SK-N-SH (cell line): Measurements from ENCODE around the gene PBLD. TPM values are rescaled to one million over a fixed set of nuclear protein-coding genes. Genes with fewer than 3 reads are reported as not detected.

Experiments
- CTCF ChIA-PET: fragments of 300-600, 350-600 bp; formaldehyde crosslinking; extraction: SDS; loops from one replicate; lab custom pipeline; 2021; lab: Yijun Ruan, JAX
- POLR2A ChIA-PET: fragments of 350-600 bp; sonication (Branson Sonifier 250); formaldehyde crosslinking; extraction: SDS; loops from one replicate; lab custom pipeline; 2020; ENCODE audit warnings: antibody characterized with exemption, inconsistent platforms; lab: Yijun Ruan, JAX
- DNase-seq: peaks from one replicate; pipeline ENCODE4 v3.0.0; 2012
- H2AFZ ChIP-seq: fragments of 200-600 bp; sonication (generic); 2 replicates; pipeline ENCODE4 v1.8.1; 2016; ENCODE audit warnings: antibody characterized with exemption, mild to moderate bottlenecking, low read depth
- H3F3A ChIP-seq: fragments of 200-600 bp; sonication (generic); replicated peaks from 2 replicates; pipeline ENCODE3; 2016; ENCODE audit warnings: antibody characterized with exemption, mild to moderate bottlenecking; ENCODE audit not compliant: insufficient read depth
- H3K27ac ChIP-seq, 2 experiments: fragments of 200-500 bp in 1 of 2; fragments of 200-600 bp in 1 of 2; sonication (Bioruptor generic) in 1 of 2; sonication (generic), shearing (Covaris generic) in 1 of 2; 2 replicates each; pipeline versions ENCODE4 v1.5.1 to v1.6.1; 2014 to 2016; ENCODE audit warnings: low read depth in 2 of 2, inconsistent platforms in 1 of 2, low read length in 1 of 2, mild to moderate bottlenecking in 1 of 2, mixed read lengths in 1 of 2
- H3K27me3 ChIP-seq: fragments of 200-600 bp; sonication (generic), shearing (Covaris generic); 2 replicates; pipeline ENCODE4 v1.6.1; 2016; ENCODE audit warnings: mixed run types; ENCODE audit not compliant: insufficient read depth
- H3K36me3 ChIP-seq, 2 experiments: fragments of 200-500 bp in 1 of 2; fragments of 200-600 bp in 1 of 2; sonication (Bioruptor generic) in 1 of 2; sonication (generic) in 1 of 2; replicated peaks in 1 of 2; 2 replicates each; pipeline versions ENCODE3 to v1.5.1; 2014 to 2016; ENCODE audit warnings: low read length in 1 of 2, mild to moderate bottlenecking in 1 of 2; ENCODE audit not compliant: insufficient read depth in 2 of 2, control insufficient read depth in 1 of 2
- H3K4me1 ChIP-seq, 2 experiments: fragments of 200-500 bp in 1 of 2; fragments of 200-600 bp in 1 of 2; sonication (Bioruptor generic) in 1 of 2; sonication (generic), shearing (Covaris generic) in 1 of 2; 2 replicates each; pipeline versions ENCODE4 v1.5.1 to v1.6.1; 2014 to 2016; ENCODE audit warnings: low read depth in 1 of 2, low read length in 1 of 2, mixed run types in 1 of 2; ENCODE audit not compliant: insufficient read depth in 2 of 2, control insufficient read depth in 1 of 2
- H3K4me2 ChIP-seq: fragments of 200-600 bp; sonication (generic), shearing (Covaris generic); 2 replicates; pipeline ENCODE4 v1.6.1; 2017; ENCODE audit warnings: mixed run types
- H3K4me3 ChIP-seq, 2 experiments: fragments of 200-500 bp in 1 of 2; fragments of 200-600 bp in 1 of 2; sonication (Bioruptor generic) in 1 of 2; sonication (generic), shearing (Covaris generic) in 1 of 2; 2 replicates each; pipeline versions ENCODE4 v1.5.1 to v1.8.1; 2014 to 2016; ENCODE audit warnings: low read depth in 2 of 2, inconsistent platforms in 1 of 2, low read length in 1 of 2, mild to moderate bottlenecking in 1 of 2, mixed read lengths in 1 of 2, moderate library complexity in 1 of 2
- H3K79me2 ChIP-seq: fragments of 200-600 bp; sonication (generic); 2 replicates; pipeline ENCODE4 v1.8.1; 2017; ENCODE audit warnings: mild to moderate bottlenecking; ENCODE audit not compliant: insufficient read depth
- H3K9ac ChIP-seq: fragments of 200-600 bp; sonication (generic); 2 replicates; pipeline ENCODE4 v1.6.1; 2017; ENCODE audit warnings: mixed run types
- H3K9me2 ChIP-seq: fragments of 200-600 bp; sonication (generic); 2 replicates; pipeline ENCODE4 v1.6.1; 2017; ENCODE audit warnings: mixed run types
- H3K9me3 ChIP-seq: fragments of 200-600 bp; sonication (generic); 2 replicates; pipeline ENCODE4 v1.6.1; 2017; ENCODE audit warnings: mixed run types, mild to moderate bottlenecking, moderate library complexity
- H4K20me1 ChIP-seq: fragments of 200-600 bp; sonication (generic); 2 replicates; pipeline ENCODE4 v1.6.1; 2017; ENCODE audit warnings: mild to moderate bottlenecking, mixed run types; ENCODE audit not compliant: insufficient read depth
- CTCF ChIP-seq: fragments of 200-600 bp; sonication (generic); IDR thresholded peaks from 2 replicates; pipeline ENCODE4 v1.6.1; 2017; ENCODE audit warnings: antibody characterized with exemption, mild to moderate bottlenecking, moderate library complexity
- ELF1 ChIP-seq: IDR thresholded peaks from 2 replicates; pipeline ENCODE4 v1.4.0; 2012
- EZH2phosphoT487 ChIP-seq: fragments of 200-600 bp; sonication (generic); IDR thresholded peaks from 2 replicates; pipeline ENCODE4 v1.6.1; 2017; ENCODE audit warnings: low read depth, mixed run types, mild to moderate bottlenecking, antibody characterized with exemption, moderate library complexity, borderline replicate concordance
- FOXM1 ChIP-seq: IDR thresholded peaks from 2 replicates; pipeline ENCODE4 v1.4.0; 2012; ENCODE audit warnings: low read depth, mild to moderate bottlenecking
- GABPA ChIP-seq: IDR thresholded peaks from 2 replicates; pipeline ENCODE4 v1.4.0; 2012; ENCODE audit warnings: low read depth, mild to moderate bottlenecking
- MXI1 ChIP-seq: IDR thresholded peaks from 2 replicates; pipeline ENCODE4 v1.6.1; 2012; ENCODE audit warnings: mild to moderate bottlenecking, low read depth, low read length, improper control_type of control experiment
- POLR2AphosphoS5 ChIP-seq: IDR thresholded peaks from 2 replicates; pipeline ENCODE4 v1.6.1; 2012; ENCODE audit warnings: low read depth, low read length
- RXRA ChIP-seq: IDR thresholded peaks from 2 replicates; pipeline ENCODE4 v1.4.0; 2012; ENCODE audit warnings: low read depth, mild to moderate bottlenecking, borderline replicate concordance
- TCF12 ChIP-seq: IDR thresholded peaks from 2 replicates; pipeline ENCODE4 v1.4.0; 2012
- WGBS: methylation state at CpG from one replicate; pipeline ENCODE4 v1.1.6; 2017; ENCODE audit warnings: low lambda C conversion rate; 5-methylcytosine and 5-hydroxymethylcytosine counted together
- polyA plus RNA-seq, 3 experiments: library from polyadenylated mRNA; depleted of rRNA; stranded (reverse); fragments of >200 nt; gene quantifications; 2 replicates each; pipeline ENCODE4 v1.2.3, GENCODE V29; 2012
- TF ChIP-seq, protein P1 (sequence below): IDR thresholded peaks from 2 replicates; pipeline ENCODE4 v1.4.0; 2012; ENCODE audit warnings: low read depth, borderline replicate concordance
- TF ChIP-seq, protein P2 (sequence below): IDR thresholded peaks from 2 replicates; pipeline ENCODE4; 2012

Gene PBLD
- polyA plus RNA-seq, 1 of the 3 experiments (the other 2 are of a cell fraction) = 0.94 TPM

DNA sequence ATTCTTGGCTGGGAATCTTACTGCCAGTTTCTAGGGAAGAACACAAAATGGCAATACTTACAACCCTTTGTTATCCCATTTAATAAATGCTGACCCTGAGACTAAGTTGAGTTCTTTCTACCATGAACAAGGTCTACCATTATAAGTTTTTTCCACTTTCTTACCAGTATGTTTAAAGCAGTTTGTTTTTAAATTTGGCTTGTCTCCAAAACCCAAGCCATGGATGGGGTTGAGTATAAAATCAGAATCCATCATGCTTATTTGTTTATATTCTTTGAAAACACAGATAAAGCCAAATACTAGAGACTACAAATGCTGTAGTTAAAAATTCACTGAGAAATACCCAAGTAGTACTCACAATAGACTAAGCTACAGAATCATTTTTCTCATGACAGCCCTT, 42.0 kb downstream of the PBLD start (continued):
- TF ChIP-seq, protein P1, sequence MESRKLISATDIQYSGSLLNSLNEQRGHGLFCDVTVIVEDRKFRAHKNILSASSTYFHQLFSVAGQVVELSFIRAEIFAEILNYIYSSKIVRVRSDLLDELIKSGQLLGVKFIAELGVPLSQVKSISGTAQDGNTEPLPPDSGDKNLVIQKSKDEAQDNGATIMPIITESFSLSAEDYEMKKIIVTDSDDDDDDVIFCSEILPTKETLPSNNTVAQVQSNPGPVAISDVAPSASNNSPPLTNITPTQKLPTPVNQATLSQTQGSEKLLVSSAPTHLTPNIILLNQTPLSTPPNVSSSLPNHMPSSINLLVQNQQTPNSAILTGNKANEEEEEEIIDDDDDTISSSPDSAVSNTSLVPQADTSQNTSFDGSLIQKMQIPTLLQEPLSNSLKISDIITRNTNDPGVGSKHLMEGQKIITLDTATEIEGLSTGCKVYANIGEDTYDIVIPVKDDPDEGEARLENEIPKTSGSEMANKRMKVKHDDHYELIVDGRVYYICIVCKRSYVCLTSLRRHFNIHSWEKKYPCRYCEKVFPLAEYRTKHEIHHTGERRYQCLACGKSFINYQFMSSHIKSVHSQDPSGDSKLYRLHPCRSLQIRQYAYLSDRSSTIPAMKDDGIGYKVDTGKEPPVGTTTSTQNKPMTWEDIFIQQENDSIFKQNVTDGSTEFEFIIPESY = no peak
- TF ChIP-seq MXI1 (no peak), TCF12 (no peak), CTCF (no peak)

GRCh38 chr10:68288717-68289116, 44.0 kb downstream of the PBLD start:
- Histone ChIP-seq H3K27me3 (no peaks in the 10 kb centered on the region), H3K4me2 (no peak overlapping the region), H4K20me1 (no peaks in the 10 kb centered on the region), H3K9me3 (no peaks in the 10 kb centered on the region), H3K4me3 (no peak overlapping the region), H3K9me2 (no peaks in the 10 kb centered on the region), H2AFZ (no peak overlapping the region), H3K27ac (no peak overlapping the region), H3K4me1 (no peaks in the 10 kb centered on the region), H3F3A (no peaks in the 10 kb centered on the region), H3K36me3 (no peaks in the 10 kb centered on the region), H3K9ac (no peak overlapping the region), H3K79me2 (no peaks in the 10 kb centered on the region)
- no peak for DNase-seq
- TF ChIP-seq RXRA = no peak
- TF ChIP-seq, protein P2, sequence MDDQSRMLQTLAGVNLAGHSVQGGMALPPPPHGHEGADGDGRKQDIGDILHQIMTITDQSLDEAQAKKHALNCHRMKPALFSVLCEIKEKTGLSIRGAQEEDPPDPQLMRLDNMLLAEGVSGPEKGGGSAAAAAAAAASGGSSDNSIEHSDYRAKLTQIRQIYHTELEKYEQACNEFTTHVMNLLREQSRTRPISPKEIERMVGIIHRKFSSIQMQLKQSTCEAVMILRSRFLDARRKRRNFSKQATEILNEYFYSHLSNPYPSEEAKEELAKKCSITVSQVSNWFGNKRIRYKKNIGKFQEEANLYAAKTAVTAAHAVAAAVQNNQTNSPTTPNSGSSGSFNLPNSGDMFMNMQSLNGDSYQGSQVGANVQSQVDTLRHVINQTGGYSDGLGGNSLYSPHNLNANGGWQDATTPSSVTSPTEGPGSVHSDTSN = no peak
- TF ChIP-seq, protein P1 = no peak
- no peak for TF ChIP-seq FOXM1
- TF ChIP-seq POLR2AphosphoS5 = no peak
- TF ChIP-seq ELF1 = no peak
- TF ChIP-seq GABPA = no peak
- TF ChIP-seq EZH2phosphoT487 = no peak
- ChIA-PET POLR2A (no interaction called here), CTCF (interaction anchor here (2.0 to 2.9 kb wide), 2 partner anchors 13 to 76 kb away, joined by 10 to 14 read pairs; no protein-coding TSS in a partner anchor)
- WGBS = 92% methylated on average over 4 of the region's 4 CpGs
